VCaP (cell line): ENCODE data around the gene CILP.

Source experiments
- H3K27ac ChIP-seq: fragments of 450-650 bp; 2 replicates; pipeline ENCODE4 v1.5.1; 2017
- TF ChIP-seq, protein P1 (sequence below): fragments of 450-650 bp; conservative IDR thresholded peaks from 2 replicates; pipeline ENCODE4 v1.5.1; 2017; ENCODE audit warnings: mild to moderate bottlenecking, moderate library complexity

The CILP gene

DNA sequence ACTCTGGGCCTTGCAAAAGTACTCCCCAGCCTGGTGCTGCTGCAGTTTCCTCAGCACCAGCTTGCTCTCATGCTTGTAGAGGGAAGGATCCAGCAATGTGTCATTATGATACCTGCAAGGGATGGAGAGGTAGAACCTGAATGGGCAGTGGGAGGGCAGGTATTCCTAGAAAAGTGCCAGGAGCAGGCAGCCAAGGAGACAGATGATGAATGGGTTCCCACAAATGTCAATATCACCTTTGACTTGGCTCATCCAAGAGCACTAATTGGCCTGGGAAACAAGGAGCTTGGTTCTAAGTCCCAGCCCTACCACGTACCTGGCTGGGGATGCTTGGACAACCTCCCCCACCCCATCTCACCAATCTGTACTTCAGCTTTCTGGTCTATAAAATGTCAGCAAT is 9.4 kb downstream of the CILP start:
- TF ChIP-seq, protein P1, sequence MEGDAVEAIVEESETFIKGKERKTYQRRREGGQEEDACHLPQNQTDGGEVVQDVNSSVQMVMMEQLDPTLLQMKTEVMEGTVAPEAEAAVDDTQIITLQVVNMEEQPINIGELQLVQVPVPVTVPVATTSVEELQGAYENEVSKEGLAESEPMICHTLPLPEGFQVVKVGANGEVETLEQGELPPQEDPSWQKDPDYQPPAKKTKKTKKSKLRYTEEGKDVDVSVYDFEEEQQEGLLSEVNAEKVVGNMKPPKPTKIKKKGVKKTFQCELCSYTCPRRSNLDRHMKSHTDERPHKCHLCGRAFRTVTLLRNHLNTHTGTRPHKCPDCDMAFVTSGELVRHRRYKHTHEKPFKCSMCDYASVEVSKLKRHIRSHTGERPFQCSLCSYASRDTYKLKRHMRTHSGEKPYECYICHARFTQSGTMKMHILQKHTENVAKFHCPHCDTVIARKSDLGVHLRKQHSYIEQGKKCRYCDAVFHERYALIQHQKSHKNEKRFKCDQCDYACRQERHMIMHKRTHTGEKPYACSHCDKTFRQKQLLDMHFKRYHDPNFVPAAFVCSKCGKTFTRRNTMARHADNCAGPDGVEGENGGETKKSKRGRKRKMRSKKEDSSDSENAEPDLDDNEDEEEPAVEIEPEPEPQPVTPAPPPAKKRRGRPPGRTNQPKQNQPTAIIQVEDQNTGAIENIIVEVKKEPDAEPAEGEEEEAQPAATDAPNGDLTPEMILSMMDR, result no peak

GRCh38 chr15:65198571-65198970 is 12.7 kb downstream of the CILP start:
- TF ChIP-seq, protein P1, result no peak
- H3K27ac ChIP-seq, result no peak overlapping the region

More for the DNA sequence above, 9.4 kb downstream of the CILP start:
- H3K27ac ChIP-seq, result no peak overlapping the region

DNA sequence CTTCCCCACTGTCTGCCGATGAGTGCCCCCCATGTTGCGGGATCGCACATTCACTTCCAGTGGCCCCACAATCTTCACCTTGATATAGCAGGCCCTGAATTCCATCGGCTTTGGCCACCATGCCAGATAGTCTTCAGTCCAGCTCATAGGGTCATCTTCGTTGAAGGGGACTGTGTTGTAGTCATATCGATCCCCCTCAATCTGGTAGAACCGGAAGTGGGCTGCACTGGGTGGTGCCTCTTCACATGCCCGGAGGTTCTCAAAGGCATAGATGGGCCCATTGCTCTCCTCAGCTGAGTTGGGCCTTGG is 14.0 kb downstream of the CILP start:
- H3K27ac ChIP-seq, result no peak overlapping the region
- TF ChIP-seq, protein P1, result no peak

GRCh38 chr15:65196637-65197336 is 14.5 kb downstream of the CILP start:
- TF ChIP-seq, protein P1, result no peak
- H3K27ac ChIP-seq, result no peak overlapping the region

GRCh38 chr15:65195548-65195923 is 15.7 kb downstream of the CILP start:
- H3K27ac ChIP-seq, result no peak overlapping the region
- TF ChIP-seq, protein P1, result no peak

- TF ChIP-seq, protein P1, result no peak
- no peak overlapping the region for H3K27ac ChIP-seq
These were observed 16.3 kb downstream of the CILP start for GRCh38 chr15:65194826-65195547.

- TF ChIP-seq, protein P1, result no peak
- no peak overlapping the region for H3K27ac ChIP-seq
These were observed 19.3 kb downstream of the CILP start for GRCh38 chr15:65192016-65192415.
